Measurements from ENCODE around the gene ASCL3.

Gene ASCL3

GRCh38 chr11:8925711-8926110 lies 17.1 kb downstream of the ASCL3 start:
- no peak for TF ChIP-seq CTCF (IDR thresholded peaks at IDR 0.05; ENCODE audit: control insufficient read depth, insufficient read depth, low read depth, low read length, missing control alignments)
- no peak for DNase-seq (ENCODE audit: low read depth)
- H3K4me3 ChIP-seq (ENCODE audit: control insufficient read depth, low read depth, low read length) = no peak overlapping the region

- DNase-seq (ENCODE audit: low read depth) = no peak
- no peak for TF ChIP-seq CTCF (IDR thresholded peaks at IDR 0.05; ENCODE audit: control insufficient read depth, insufficient read depth, low read depth, low read length, missing control alignments)
- no peak overlapping the region for H3K4me3 ChIP-seq (ENCODE audit: control insufficient read depth, low read depth, low read length)
These were observed 20.1 kb downstream of the ASCL3 start for GRCh38 chr11:8922691-8923090.

GRCh38 chr11:8917157-8917825 lies 25.5 kb downstream of the ASCL3 start:
- TF ChIP-seq CTCF (IDR thresholded peaks at IDR 0.05; ENCODE audit: control insufficient read depth, insufficient read depth, low read depth, low read length, missing control alignments) = no peak
- DNase-seq (ENCODE audit: low read depth) = peak; percentile 78
- H3K4me3 ChIP-seq (ENCODE audit: control insufficient read depth, low read depth, low read length) = no peak overlapping the region

- no peak overlapping the region for H3K4me3 ChIP-seq (ENCODE audit: control insufficient read depth, low read depth, low read length)
- no peak for DNase-seq (ENCODE audit: low read depth)
- TF ChIP-seq CTCF (IDR thresholded peaks at IDR 0.05; ENCODE audit: control insufficient read depth, insufficient read depth, low read depth, low read length, missing control alignments) = no peak
These were observed 28.2 kb downstream of the ASCL3 start for GRCh38 chr11:8914661-8915018.

- peak; percentile 83 for TF ChIP-seq CTCF (IDR thresholded peaks at IDR 0.05; ENCODE audit: control insufficient read depth, insufficient read depth, low read depth, low read length, missing control alignments)
- no peak for DNase-seq (ENCODE audit: low read depth)
- no peak overlapping the region for H3K4me3 ChIP-seq (ENCODE audit: control insufficient read depth, low read depth, low read length)
These were observed 28.7 kb downstream of the ASCL3 start for GRCh38 chr11:8913961-8914660.

GRCh38 chr11:8911029-8911823 lies 31.6 kb downstream of the ASCL3 start, which contains the start of gene AKIP1:
AKIP1 (plus strand) TSS chr11:8911189; CDS start chr11:8911450, 261 bp downstream.
- TF ChIP-seq CTCF (IDR thresholded peaks at IDR 0.05; ENCODE audit: control insufficient read depth, insufficient read depth, low read depth, low read length, missing control alignments) = no peak
- DNase-seq (ENCODE audit: low read depth) = peak; percentile 51

More at GRCh38 chr11:8911029-8911823, 31.6 kb downstream of the ASCL3 start, which contains the start of gene AKIP1:
- peak within 1 kb of the TSS; percentile 99 for H3K4me3 ChIP-seq (ENCODE audit: control insufficient read depth, low read depth, low read length)

Measured in AG09309 (cell line).